ENCODE data around the gene SLC6A2.

Gene SLC6A2

GRCh38 chr16:55672471-55672870, 16.7 kb downstream of the SLC6A2 start:
- no peak for DNase-seq (ENCODE audit: low spot score)

- DNase-seq (ENCODE audit: low spot score) = no peak
These were observed 22.5 kb downstream of the SLC6A2 start for GRCh38 chr16:55678161-55678821.

GRCh38 chr16:55682086-55682485, 26.3 kb downstream of the SLC6A2 start:
- DNase-seq (ENCODE audit: low spot score) = no peak

- no peak for DNase-seq (ENCODE audit: low spot score)
These were observed 30.2 kb downstream of the SLC6A2 start for GRCh38 chr16:55685973-55686372.

- DNase-seq (ENCODE audit: low spot score) = no peak
These were observed 30.9 kb downstream of the SLC6A2 start for GRCh38 chr16:55686671-55687070.

- no peak for DNase-seq (ENCODE audit: low spot score)
These were observed 32.0 kb downstream of the SLC6A2 start for GRCh38 chr16:55687802-55688201.

- DNase-seq (ENCODE audit: low spot score) = no peak
These were observed 35.1 kb downstream of the SLC6A2 start for GRCh38 chr16:55690841-55691240.

GRCh38 chr16:55691771-55692170, 36.0 kb downstream of the SLC6A2 start:
- no peak for DNase-seq (ENCODE audit: low spot score)

- DNase-seq (ENCODE audit: low spot score) = no peak
These were observed 39.8 kb downstream of the SLC6A2 start for GRCh38 chr16:55695595-55695994.

- DNase-seq (ENCODE audit: low spot score) = no peak
These were observed 42.1 kb downstream of the SLC6A2 start for GRCh38 chr16:55697867-55698266.

GRCh38 chr16:55698331-55698730, 42.5 kb downstream of the SLC6A2 start:
- no peak for DNase-seq (ENCODE audit: low spot score)

- no peak for DNase-seq (ENCODE audit: low spot score)
These were observed 43.2 kb downstream of the SLC6A2 start for GRCh38 chr16:55698946-55699345.

- no peak for DNase-seq (ENCODE audit: low spot score)
These were observed 43.8 kb downstream of the SLC6A2 start for GRCh38 chr16:55699616-55700015.

- DNase-seq (ENCODE audit: low spot score) = no peak
These were observed 44.3 kb downstream of the SLC6A2 start for GRCh38 chr16:55700067-55700466.

GRCh38 chr16:55700961-55701360, 45.2 kb downstream of the SLC6A2 start:
- DNase-seq (ENCODE audit: low spot score) = no peak

GRCh38 chr16:55701442-55702319, 45.9 kb downstream of the SLC6A2 start:
- DNase-seq (ENCODE audit: low spot score) = peak; percentile 49

- DNase-seq (ENCODE audit: low spot score) = peak; percentile 31
These were observed 47.5 kb downstream of the SLC6A2 start for GRCh38 chr16:55703003-55704001.

- no peak for DNase-seq (ENCODE audit: low spot score)
These were observed 51.1 kb downstream of the SLC6A2 start for GRCh38 chr16:55706739-55707384.

GRCh38 chr16:55709801-55710200, 54.0 kb downstream of the SLC6A2 start:
- no peak for DNase-seq (ENCODE audit: low spot score)

GRCh38 chr16:55710466-55710865, 54.7 kb downstream of the SLC6A2 start:
- no peak for DNase-seq (ENCODE audit: low spot score)
